HG03457 (cell line): ENCODE data around the gene SIK2.

ENCODE experiments used
- ATAC-seq: cut with Tn5 transposase; IDR thresholded peaks from one replicate; pipeline ENCODE4 v1.9.1; 2021; ENCODE audit warnings: moderate number of reproducible peaks; ENCODE audit not compliant: unreplicated experiment

SIK2 gene

DNA sequence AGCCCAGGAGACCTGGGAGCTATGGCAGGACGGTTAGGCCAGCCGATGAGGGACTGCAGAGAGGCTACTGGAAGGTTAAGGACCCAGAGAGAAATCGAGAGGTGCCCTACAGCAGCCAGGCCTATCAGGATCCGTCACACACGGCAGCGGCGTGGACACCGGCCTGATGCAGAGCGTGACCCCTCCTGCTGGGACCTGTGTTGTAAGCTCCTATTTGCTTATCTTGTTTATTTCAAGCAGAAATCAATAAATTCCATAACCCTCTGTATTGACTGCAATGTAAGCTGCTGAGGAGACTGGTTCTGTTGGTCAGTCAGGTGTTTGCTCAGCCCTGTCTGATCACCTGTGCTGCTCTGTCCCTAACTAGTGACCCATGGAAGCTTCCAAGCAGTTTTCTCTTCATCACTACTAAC, 124.1 kb downstream of the SIK2 start:
- ATAC-seq, result no peak

DNA sequence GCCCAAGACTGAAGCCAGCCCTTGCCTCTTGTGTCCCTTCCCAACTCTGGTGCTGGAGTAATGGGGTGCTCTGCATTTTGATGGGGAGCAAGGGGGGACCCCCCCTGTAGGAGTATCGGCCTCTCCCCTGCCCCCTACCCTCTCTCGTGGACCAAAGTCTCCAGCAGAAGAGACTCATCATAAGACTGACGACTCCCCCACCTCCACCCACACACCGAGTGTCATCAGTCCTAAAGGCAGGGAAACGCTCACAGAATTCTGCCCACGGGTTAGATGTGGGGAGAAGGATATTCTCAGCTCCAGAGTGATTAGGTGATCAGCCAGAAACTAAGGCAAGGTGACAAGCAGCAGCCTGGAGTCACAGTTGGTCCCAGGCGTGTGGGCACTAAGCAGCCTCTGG, 125.2 kb downstream of the SIK2 start:
- no peak for ATAC-seq

DNA sequence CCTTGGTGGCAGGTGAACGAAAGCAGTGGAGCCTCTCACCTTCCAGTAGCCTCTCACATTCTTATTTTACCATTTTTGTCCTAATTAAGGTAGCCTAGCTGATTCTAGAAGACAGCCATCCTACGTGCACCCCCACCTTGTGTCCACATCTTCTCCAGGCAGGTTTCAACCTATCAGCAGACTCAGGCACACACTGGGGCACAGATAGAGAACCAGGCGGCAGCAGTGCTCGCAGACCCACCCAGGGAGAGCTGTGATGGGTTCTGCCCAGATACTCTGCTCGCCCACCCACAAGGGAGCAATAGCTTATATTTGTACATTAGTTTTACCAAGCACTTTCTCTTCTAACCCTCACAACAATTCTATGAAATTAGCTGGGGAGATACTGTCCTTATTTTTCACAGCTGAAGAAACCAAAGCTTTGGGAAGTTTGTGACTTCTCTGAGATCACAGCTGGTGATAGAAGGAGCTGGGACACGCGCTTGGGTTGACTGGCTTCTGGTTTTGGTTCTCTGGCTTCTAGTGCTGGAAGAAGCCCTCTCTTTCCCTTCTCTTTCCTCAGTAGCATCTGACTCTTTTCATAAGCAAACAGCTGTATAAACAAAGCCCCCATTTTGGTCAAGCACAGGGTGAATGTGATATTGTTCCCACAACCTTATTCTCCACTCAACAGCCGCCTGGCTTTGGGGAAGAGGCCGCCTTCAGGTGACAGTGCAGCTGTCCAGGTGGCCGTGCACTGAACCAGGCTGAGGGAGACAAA, 127.0 kb downstream of the SIK2 start:
- no peak for ATAC-seq

DNA sequence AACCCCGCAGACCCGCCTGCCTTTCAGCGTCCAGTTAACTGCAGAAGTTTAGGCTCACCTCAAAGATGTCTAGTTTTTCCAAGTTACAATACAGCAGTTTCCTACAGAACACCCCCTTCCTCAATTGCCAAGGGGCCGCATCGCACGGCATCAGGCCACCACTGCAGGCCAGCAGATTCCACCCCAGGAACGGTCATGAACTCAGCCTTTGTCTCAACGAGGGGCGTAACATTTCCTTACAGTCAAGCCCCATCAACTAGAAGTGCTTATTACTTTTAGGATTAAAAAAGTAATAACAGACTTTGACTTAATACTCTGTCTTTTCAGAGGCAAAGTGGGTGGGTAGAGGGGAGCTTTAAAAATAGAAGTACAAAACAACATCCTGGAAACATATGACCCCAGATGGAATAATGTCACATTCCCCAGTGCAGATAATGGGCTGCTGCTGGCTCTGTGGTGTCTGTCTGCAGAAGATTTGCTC, 127.6 kb downstream of the SIK2 start:
- no peak for ATAC-seq

DNA sequence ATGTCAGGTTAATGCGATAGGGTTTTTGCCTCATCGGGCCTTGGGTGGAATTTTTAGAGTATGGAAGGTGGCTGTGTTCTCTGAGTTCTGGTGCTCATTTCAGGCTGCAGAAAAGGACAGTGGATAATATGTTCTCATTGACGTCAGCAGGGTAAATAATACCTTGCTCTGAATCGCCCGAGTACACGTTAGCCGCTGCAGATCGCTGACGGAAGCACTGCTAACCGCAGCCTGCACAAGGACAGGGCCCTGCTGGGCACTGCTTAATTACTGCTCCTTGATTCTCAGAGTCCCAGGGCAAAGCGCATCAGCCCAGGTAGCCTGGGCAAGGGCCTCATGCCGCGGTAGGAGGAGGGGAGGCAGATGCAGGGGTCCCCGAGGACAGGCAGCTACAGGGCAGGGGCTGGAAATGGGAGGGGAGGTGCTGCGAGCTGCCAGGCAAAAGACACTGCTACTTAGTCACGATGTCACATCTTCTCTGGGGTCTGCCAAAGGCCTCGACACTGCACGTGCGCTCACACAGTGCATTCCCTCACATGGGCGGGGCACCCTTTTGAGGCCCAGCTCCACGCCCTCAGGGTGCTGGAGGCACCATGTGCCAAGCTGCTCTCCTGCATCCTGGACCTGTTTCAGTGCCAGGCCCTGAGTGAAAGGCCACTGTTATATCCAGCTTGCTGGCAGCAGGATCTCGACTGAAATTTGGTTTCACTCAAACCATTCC, 128.8 kb downstream of the SIK2 start:
- ATAC-seq, result no peak

DNA sequence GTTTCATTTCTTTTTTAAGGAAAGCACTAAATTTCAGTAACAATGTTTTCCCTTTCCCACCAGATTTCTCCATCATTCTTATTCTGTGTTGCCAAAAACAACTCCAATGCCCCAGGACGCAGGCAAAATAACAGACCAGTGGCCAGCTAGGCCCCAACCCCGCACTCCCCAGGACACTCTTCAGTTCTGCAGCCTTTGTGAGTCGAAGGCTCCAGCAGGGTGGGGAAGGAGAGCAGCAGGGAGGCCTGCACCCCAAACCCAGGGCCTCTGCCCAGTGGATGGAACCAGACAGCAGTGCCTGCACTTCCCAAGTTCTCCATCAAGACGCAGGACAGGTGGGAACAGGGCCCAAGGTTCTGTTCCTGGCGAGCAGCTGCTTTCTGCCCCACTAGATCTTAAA, 129.6 kb downstream of the SIK2 start:
- ATAC-seq, result no peak

DNA sequence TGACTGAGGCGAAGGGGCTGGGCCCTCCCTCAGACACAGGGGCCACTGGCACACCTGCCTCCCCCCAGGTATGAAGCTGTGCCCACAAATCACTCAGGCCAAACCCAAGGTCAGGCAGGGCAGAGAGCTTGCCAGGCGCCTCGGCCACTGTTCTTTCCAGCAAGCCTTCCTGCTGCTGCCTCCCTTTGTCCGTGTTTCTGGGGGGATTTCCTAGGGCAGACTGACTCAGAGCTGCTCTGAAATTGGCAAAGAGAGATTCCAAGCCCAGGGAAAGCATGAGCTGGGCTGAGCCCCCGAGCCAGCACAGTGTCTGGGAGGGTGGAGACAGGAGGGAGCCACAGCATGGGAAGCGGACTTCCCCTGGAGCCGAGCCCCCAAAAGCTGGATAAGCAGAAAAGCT, 130.8 kb downstream of the SIK2 start:
- no peak for ATAC-seq

DNA sequence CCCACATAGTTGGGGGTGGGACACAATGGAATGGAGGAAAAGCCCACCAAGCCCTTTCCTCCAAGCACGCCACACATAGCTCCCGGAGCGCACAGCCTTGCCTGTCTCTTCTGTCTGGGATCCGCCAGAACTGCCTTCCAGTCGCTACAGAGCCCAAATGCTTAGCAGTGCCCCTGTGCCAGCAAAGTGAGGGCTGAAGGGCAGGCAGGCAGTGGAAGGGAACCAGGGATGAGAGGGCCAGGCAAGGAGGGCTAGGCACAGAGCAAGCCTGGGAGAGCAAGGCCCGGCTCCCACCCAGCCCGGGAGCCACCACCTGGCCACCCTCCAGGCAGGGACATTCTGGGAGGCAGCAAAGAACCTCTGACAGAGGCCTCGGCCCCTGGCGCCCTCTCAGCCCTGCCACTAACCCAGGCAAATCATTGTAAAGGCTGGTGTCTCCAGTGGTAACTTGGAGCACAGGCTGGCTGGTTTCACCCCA, 131.4 kb downstream of the SIK2 start:
- no peak for ATAC-seq

DNA sequence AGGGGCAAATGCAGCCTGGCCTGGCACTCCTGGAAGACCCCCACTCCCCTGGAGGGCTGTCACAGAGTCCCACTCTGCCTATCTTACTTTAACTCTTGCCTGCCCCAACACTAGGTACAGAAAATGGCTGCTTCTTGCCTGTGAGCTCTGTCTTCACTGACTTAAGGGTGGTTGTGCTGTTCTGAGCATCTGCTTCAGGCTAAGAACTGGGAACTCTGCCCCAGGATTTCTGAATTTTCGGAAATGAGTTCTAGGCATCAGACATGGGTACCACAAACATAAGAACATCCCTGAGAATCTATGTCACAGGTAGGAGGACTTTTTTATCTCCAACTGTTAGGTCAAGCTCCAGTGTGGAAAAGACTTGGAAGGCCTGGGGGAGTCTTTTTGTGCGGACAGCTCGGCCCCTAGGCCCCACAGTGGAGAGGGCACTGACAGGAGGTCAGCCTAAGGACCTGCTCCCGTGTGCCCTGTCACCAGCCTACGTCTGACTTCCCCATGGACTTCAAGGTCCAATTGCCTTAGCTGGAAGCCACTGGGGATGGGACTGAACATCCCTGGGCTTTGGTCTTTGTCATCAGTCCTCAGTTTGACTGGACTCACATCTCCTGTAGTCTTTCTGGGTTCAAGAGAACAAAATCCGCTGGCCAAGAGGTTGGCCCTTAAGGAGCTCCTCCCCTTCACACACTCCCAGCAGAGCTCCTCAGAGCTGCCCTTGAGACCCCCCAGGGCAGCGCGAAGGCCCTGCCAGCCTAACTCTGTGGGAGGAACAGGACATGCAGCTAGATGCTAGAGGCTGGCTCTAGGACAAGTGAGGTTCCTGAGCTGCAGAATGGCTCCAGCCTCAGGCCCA, 132.1 kb downstream of the SIK2 start:
- no peak for ATAC-seq

DNA sequence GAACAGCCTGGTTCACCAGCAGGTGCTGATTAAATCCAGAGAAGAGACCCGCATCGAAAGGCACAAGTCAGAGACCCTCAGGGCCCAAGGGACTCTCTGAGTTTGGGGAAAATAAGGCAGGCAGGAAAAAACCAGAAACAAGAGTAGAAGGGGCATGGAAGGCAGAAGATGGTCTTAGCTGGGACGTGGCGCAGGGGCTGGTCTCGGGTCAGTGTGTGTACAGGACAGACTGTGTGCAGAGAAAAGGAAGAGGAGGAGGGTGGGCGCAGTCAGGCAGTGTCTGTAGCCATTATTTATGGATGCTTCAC, 132.7 kb downstream of the SIK2 start:
- ATAC-seq, result no peak

DNA sequence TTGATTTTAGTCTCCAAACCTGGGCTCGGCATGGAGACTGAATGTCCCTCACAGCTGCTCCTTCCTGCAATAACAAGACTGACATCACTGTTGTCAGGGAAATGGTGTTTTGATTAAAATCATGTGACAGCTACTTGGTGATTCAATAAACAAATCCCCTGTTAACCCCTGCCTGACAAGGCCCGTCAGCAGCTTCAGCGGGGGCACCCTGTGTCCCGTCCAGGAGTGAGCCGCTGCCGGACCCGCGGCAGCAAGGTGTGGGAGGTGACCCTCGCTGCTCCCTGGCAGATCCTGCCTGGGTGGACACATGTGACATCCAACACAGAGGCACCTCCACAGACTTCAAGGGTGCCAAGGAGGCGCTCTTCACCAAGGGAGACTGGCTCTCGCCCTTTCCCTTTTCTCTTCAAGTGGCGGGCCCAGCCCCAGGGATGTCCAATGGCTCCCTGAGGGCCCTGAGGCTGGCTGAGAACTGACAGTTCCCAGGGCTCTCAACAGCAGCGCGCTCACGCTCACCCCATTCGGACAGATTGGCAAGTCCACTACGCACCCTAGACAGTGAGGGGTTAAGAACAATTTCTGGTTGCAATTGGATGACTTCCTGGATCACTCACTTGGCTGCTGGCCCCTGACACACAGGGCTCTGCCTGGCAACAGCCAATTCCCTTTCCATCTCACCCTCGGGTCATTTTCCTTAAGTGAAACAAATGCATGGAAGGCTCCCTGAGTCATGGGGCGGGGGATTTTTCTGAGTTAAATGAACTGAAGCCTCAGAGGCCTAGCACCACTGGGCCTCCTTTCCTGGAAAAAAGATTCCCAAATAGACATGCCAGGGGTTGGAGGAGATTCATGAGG, 133.2 kb downstream of the SIK2 start:
- no peak for ATAC-seq

DNA sequence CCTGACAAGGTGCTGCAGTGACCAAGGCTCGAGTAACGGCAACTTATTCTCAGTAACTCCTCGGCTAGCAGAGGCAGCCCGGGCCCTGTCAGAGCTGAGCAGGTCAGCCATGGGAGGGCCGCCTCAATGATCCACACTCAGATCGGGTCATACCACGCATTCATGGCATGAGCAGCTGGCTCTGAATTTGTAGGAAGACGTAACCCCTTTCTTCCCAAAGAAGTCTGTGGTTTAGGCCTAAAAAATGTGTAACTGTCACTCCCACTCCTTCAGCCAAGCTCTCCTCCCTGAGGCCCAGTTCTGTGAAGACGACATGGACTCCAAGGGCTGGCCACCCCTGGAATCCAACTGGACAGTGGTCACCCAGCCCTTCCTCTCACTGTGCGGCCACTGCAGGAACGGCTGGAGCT, 133.9 kb downstream of the SIK2 start:
- no peak for ATAC-seq

DNA sequence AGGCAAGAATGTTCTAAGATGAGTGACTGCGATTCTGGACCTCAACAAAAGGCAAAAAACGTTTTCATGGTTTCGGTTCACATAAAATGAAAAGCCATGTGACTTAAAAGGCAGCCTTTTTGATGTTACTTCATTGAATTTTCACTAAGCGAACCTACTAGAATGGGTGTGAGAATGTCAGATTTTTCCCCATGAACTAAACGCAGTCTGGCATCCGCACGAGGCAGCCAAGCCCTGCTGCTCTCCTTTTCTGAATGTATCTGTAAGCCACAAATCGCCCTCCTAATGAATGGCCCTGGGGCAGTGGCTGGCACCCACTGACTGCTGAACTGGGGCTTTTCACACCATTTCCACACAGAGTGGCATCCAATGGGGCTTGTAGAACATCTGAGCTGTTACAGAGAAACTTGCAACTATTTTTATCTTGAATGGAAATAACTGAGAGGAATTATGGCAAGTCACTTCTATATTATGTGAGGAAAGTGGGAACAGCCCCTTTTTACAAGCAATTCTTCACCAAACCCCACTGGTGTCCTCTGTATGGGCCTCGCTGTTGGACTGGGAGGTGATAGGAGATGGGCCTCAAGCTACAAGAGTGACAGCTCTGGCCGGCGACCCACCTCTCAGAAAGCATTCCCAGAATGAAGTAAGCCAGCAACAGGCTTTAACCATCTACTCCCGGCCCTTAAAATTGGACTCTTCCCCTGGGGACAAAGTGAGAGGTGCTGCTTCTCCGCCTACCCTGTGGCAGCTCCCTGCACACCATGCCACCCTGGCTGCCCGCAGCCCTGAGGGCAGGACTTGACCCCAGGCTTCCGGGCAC, 134.6 kb downstream of the SIK2 start:
- no peak for ATAC-seq

DNA sequence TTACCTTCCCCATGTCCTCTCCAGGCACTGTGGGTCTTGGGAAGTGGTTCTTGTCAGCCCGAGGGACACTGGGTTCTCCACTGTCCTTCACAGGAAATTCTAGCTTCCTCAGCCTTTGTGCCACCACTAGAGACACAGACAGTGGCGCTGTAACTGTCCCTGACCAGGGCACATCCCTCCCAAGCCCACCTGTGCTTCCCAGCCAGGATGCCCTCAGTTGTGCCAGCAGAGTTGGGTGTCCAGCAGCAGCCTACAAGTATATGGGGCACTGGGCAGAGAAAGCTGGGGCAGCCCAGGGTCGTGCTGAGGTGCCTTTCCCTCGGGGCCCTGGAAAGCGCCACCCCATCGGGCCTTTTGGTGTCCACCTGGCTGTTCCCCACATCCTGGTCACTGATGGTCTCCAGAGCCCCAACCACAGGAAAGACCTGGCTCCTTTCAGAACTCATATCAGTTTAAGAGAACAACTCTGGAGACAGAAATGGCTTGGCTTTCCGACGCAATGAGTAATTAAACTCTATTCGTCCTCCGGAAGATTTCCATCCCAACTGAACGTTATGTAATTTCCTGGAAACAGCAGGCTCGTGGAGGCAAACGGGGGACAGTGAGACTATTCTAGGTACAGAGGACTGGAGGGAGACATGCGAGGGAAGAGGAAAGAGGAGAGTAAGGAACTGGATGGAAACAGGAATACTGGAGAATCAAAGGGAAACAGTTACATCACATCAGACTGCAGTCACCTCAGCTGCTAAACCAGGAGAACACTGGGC, 135.4 kb downstream of the SIK2 start:
- ATAC-seq, result no peak

DNA sequence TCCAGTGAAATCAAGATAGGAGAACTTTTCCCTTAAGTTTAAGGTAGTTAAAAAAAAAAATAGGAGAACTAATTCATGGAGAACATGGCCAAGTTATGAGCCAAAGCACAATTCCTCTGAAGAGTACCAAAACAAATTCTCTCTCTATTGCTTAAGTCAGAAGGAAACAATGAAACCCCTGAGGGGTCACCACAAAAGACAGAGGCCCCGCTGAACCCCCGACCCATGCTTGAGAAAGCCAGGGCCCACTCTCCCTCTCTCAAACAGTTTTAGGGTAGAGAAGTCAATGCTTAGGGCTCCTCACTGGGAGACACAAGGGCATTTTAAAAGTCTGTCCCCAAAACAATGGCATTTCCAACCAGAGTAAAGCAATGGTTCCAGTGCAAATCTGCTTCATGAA, 137.1 kb downstream of the SIK2 start:
- ATAC-seq, result no peak

DNA sequence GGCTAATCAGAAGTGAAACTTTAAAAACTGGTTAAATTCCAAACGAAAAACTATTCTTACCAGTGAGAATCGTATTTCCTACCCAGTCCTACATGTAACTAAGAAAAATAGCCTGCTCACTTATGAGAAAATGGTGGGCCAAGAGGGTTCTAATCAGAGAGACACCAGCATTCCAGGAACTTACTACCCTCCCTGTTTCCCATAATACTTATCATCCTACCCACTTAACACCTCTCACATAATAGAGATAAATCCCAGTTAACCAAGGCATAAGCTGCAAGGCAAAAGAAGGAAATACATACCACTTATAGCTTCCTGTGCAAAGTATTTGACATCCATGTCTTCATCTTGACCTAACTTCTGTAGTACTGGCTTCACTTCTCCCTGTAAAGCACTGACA, 139.5 kb downstream of the SIK2 start:
- ATAC-seq, result no peak

DNA sequence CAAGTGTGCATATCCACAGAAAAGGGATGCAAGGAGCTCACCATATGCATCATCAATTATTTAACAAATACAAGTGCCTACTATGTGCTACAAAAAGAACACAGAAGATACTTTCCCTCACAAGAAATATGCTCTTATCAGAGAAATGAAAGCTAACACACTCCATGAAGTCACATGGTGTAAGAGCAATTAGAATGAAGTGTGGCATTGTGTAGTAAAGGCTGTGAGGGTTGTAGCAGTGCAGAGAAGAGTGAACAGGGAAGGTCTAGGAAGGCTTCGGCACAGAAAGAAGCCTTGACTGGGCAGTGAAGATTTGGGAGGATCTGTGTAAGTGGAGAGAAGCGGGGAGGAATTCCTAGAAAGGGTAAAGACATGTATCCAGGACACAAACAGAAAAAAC, 141.5 kb downstream of the SIK2 start:
- no peak for ATAC-seq

DNA sequence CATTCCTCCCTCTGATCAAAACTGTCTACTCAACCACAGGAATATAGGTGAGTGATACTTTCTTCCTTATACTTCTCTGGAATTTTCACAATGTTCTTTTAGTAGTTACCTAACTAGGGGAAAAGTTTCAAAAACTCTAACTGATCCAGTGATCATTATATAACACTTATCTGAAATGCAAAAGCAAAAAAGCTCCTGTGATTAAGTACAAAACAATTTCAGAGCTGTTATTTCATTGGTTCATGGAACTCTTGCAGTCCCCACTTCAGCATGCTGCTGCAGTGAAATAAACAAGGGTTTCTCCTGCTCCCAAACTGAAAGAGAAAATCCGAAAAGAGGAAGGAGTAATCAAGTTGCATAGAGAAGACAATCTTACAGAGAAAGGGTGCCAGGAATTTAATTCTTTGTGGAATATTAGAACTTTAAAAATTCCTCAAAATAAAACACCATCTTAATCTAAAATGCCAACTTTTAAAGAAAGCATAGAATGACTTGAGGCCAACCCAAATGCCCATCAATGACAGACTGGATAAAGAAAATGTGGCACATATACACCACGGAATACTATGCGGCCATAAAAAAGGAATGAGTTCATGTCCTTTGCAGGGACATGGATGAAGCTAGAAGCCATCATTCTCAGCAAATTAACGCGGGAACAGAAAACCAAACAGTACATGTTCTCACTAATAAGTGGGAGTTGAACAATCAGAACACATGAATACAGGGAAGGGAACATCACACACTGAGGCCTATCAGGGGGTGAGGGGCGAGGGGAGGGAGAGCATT, 143.7 kb downstream of the SIK2 start:
- ATAC-seq, result no peak
